ENCODE data around the gene KLHDC9.
A peak's percentile ranks its signal among the peaks of the same experiment; 100 is the strongest.
"Not testable (repeated sequence)": the region's sequence is repeated elsewhere in the genome, so short reads cannot be mapped to it uniquely, and the experiment has no call there.

KLHDC9 gene

GRCh38 chr1:161095230-161095629, 2.9 kb upstream of the KLHDC9 start:
- no peak for DNase-seq

DNA sequence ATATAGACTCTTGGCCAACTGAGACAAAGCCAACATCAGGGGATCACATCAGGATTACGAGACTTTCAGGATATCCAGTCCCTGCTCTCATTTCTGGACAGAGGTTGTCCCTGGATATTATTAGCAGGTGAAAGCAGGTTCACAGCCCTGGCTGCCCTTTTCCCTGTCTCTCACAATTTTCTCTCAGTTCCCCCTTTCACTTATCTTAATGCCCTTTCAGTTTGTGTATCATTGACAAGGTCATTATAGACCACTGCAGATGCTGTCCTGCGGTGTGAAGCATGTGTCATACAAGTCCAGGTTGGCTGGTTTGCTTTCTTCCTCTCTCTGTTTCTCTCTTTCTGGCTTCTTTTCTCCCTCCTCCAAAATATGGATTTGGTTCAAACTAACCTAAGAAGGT, 2.1 kb upstream of the KLHDC9 start:
- no peak for DNase-seq

DNA sequence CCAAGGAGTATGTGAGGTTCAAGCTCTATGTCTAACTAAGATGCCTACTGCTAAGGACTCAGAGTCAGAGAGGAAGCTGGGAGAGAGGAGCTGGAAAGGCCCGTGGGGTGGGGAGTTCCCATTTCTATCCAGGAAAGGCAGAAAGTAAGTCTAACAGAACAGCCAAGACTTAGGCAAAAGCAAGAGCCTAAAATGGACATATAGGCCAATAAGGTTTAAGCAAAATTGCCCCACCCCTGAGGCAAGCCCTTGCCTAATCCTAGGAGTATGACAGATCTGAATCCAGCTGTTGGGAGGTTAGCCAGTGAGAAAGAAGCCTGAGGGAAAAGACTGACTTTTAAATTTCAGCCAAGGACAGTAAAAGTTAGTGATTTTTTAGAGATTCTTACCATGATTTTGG, 1.6 kb upstream of the KLHDC9 start:
- DNase-seq, result no peak

DNA sequence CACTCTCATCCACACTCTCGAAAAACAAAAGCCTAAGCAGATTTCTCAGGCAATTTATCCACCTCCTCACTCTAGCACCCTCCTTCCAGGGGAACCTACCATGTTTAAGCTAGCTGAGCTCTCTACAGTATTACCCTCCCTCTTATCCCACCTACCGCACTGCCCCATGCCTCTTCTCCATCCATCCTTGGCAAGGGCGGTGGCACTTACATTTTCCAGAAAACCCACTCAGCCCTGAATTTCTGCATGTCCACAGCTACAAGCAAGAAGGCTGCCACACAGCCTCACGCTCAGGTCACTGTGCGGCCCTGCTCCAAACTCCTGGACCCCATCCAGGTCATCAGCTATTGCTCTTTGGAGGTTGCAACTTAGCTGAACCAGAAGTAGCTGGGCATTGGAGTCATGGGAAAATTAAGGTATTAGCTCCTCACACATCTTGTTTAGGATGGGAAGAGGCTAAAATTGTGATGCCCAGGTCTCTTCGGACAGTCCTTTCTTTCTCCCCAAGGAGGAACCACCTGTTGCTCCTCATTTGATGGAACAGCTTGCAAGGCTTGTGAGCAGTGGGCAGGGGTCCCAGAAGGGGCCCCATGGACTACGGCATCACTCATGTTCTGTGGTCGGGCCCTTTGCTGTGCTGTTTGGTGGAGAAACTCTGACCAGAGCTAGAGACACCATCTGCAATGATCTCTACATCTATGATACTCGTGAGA, 1.1 kb downstream of the KLHDC9 start:
- DNase-seq, result no peak

DNA sequence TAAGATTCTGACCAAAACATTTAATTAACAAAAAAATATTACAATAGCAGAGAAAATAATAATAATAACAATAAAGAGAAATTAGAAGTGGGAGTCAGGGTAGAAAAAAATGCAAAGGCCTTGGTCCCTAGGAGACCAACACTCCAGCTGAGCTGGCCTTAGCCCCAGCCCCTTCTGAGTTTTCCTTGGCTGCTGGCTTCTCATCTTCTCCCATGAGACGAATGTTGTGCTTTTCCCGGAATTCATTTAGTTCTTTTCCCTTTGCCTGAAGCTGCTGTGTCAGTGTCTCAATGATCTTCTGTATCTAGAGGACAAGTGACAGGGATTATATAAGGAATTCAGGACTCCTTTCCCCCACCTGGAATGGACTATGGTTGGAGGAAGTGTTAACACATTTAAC, 2.4 kb downstream of the KLHDC9 start:
- DNase-seq, result no peak

- no peak for DNase-seq
Observed at GRCh38 chr1:161106431-161106830, 8.3 kb downstream of the KLHDC9 start.

GRCh38 chr1:161111117-161111516, 13.0 kb downstream of the KLHDC9 start:
- DNase-seq, result no peak

- no peak for DNase-seq
Observed at GRCh38 chr1:161111527-161111926, 13.4 kb downstream of the KLHDC9 start.

GRCh38 chr1:161113915-161114314, 15.8 kb downstream of the KLHDC9 start:
- no peak for DNase-seq

GRCh38 chr1:161114556-161114955, 16.4 kb downstream of the KLHDC9 start:
- no peak for DNase-seq

GRCh38 chr1:161115132-161115711, 17.1 kb downstream of the KLHDC9 start:
- no peak for DNase-seq

DNA sequence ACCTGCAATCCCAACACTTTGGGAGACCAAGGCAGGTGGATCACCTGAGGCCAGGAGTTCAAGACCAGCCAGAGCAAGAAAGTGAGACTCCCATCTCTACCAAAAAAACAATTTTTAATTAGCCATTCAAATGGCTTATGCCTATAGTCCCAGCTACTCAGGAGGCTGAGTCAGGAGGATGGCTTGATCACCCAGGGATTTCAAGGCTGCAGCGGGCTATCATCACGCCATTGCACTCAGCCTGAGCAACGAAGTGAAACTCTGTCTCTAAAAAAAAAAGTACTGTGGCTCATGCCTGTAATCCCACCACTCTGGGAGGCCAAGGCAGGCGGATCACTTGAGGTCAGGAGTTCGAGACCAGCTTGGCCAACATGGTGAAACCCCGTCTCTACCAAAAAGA, 17.8 kb downstream of the KLHDC9 start:
- DNase-seq, result not testable (repeated sequence)

GRCh38 chr1:161117759-161118581, 19.8 kb downstream of the KLHDC9 start, which contains the start of the genes NIT1 and PFDN2:
Gene NIT1 (plus strand): TSS chr1:161118105. CDS start chr1:161118177, 72 bp downstream.
Gene PFDN2 (minus strand): TSS chr1:161118037. CDS start chr1:161118026, 11 bp downstream.
- DNase-seq, result peak; percentile 94

DNA sequence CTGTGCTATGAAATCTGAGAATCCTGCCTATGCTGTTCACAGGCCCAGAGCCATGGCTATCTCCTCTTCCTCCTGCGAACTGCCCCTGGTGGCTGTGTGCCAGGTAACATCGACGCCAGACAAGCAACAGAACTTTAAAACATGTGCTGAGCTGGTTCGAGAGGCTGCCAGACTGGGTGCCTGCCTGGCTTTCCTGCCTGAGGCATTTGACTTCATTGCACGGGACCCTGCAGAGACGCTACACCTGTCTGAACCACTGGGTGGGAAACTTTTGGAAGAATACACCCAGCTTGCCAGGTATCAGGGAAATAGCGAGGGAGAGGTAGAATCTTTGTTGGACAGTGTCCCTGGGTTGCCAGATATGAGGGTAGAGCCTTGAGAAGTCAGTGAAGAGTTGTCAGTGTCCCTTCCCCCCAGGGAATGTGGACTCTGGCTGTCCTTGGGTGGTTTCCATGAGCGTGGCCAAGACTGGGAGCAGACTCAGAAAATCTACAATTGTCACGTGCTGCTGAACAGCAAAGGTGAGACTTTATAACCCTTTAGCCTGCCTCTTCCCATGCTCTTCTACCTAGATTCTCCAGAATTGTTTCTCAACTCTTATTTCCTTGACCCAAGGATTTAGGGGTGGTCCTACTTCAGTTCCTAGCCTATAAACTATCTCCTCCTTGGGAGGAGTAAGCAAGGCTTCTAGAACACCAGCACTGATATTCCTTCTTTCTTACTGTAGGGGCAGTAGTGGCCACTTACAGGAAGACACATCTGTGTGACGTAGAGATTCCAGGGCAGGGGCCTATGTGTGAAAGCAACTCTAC, 21.1 kb downstream of the KLHDC9 start:
- DNase-seq, result peak; percentile 19

- no peak for DNase-seq
Observed at GRCh38 chr1:161121042-161121650, 23.0 kb downstream of the KLHDC9 start.

- DNase-seq, result no peak
Observed at GRCh38 chr1:161121834-161122233, 23.7 kb downstream of the KLHDC9 start.

DNA sequence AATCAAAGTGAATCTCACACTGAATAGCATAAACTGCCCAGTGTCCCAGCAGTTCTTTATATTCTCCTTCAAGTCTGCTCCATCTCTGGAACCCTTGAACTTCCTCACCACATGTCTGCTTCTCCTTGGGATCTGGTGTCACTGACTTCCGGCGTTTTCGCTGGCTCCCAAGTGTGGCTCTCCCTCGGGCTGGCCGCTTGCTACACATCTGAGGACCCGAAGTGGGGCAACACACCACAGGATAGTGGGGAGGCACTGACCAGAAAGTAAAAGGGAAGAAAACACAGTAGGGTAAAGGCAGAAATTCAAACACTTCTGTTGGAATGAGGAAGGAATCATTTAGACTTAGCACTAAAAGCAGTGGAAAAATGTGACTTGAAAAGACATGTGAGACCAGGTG, 24.8 kb downstream of the KLHDC9 start:
- DNase-seq, result no peak

- no peak for DNase-seq
Observed at GRCh38 chr1:161127649-161128048, 29.5 kb downstream of the KLHDC9 start.

- DNase-seq, result no peak
Observed at GRCh38 chr1:161128591-161129420, 30.6 kb downstream of the KLHDC9 start.

DNA sequence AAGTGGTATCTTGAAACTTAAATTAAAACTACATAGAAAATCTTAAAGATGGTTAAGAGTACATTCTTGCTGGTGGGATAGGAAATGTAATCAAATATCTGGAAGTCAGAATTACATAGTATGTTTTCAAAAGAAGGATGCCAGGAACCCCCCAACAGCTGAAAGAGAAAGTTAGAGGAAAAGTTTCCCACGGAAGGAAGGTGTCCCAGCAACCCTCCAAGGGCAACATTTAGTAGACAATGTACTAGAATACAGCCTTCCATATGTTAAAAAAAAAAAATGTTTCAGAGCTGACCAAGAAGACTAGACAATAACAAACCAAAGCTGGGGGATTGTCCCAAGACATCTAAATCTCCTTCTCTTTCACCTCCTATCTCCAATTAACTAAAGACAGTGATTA, 32.1 kb downstream of the KLHDC9 start:
- DNase-seq, result no peak
